GM12878 (cell line): ENCODE data around the gene TANC1. TPM values are rescaled to one million over a fixed set of nuclear protein-coding genes. Genes with fewer than 3 reads are reported as not detected.

Source experiments
- ATAC-seq: fragments of 200-7000 bp; cut with Tn5 transposase; 3 replicates; pipeline ENCODE4 v1.9.1; 2020; ENCODE audit warnings: mild to moderate bottlenecking, moderate library complexity
- BruUV-seq: library from RNA; stranded (reverse); fragments of 400-500 nt; replicated peaks from 2 replicates; lab custom pipeline; 2021; lab: Mats Ljungman, UMichigan
- CTCF ChIA-PET: fragments of 300-600 bp; sonication (Branson Sonifier 250); formaldehyde crosslinking; extraction: SDS; loops from one replicate; lab custom pipeline; 2021; ENCODE audit warnings: inconsistent platforms; lab: Yijun Ruan, JAX
- POLR2A ChIA-PET: fragments of 350-600 bp; formaldehyde crosslinking; extraction: SDS; loops from one replicate; lab custom pipeline; 2021; ENCODE audit warnings: inconsistent platforms; lab: Charles Lee
- RAD21 ChIA-PET: fragments of 300-600 bp; sonication (Branson Sonifier 250); formaldehyde crosslinking; loops from one replicate; lab custom pipeline; 2023; ENCODE audit warnings: antibody characterized with exemption; ENCODE audit not compliant: unreplicated experiment; lab: Charles Lee
- SMC1A ChIA-PET: fragments of 300-600 bp; sonication (Branson Sonifier 250); formaldehyde crosslinking; loops from one replicate; lab custom pipeline; 2023; ENCODE audit not compliant: unreplicated experiment, uncharacterized antibody; lab: Charles Lee
- DNase-seq: peaks from one replicate; pipeline ENCODE4 v3.0.0-alpha.2; 2011; ENCODE audit warnings: low read depth, low spot score
- FAIRE-seq: peaks from 3 replicates; lab custom pipeline; 2011; peaks lifted over from hg19 to GRCh38; lab: Jason Lieb, UNC
- H2AFZ ChIP-seq: 2 replicates; pipeline ENCODE4 v1.6.0; 2011; ENCODE audit warnings: low read depth, low read length, control low read depth; ENCODE audit not compliant: control insufficient read depth
- H3K27ac ChIP-seq: 2 replicates; pipeline ENCODE4 v1.5.1; 2011; ENCODE audit warnings: control low read depth; ENCODE audit not compliant: control insufficient read depth, insufficient read depth
- H3K27me3 ChIP-seq, 2 experiments: replicated peaks in 1 of 2; 2 replicates each; pipeline versions ENCODE4 v1.6.0 to v1.6.1; 2011; ENCODE audit warnings: low read length in 1 of 2; ENCODE audit not compliant: control insufficient read depth in 2 of 2, insufficient read depth in 2 of 2
- H3K36me3 ChIP-seq, 2 experiments: 2 replicates each; pipeline ENCODE4 v1.5.1; 2011; ENCODE audit warnings: low read length in 1 of 2; ENCODE audit not compliant: control insufficient read depth in 2 of 2, insufficient read depth in 2 of 2
- H3K4me1 ChIP-seq: 2 replicates; pipeline ENCODE4 v1.6.1; 2011; ENCODE audit warnings: mild to moderate bottlenecking, low read length, moderate library complexity, mixed read lengths; ENCODE audit not compliant: control insufficient read depth, insufficient read depth
- H3K4me2 ChIP-seq: 2 replicates; pipeline ENCODE4 v1.6.0; 2011; ENCODE audit warnings: control low read depth; ENCODE audit not compliant: control insufficient read depth, insufficient read depth
- H3K4me3 ChIP-seq: fragments of 200-600 bp; sonication (generic); 2 replicates; pipeline ENCODE4 v1.5.1; 2016
- H3K79me2 ChIP-seq: 2 replicates; pipeline ENCODE4 v1.6.0; 2011; ENCODE audit warnings: low read length; ENCODE audit not compliant: control insufficient read depth, insufficient read depth
- H3K9ac ChIP-seq: 2 replicates; pipeline ENCODE4 v1.8.0; 2011; ENCODE audit warnings: low read length, control low read depth, mixed read lengths; ENCODE audit not compliant: control insufficient read depth, insufficient read depth
- H3K9me3 ChIP-seq: replicated peaks from 3 replicates; pipeline ENCODE4 v1.5.1; 2011; ENCODE audit warnings: mild to moderate bottlenecking, low read length; ENCODE audit not compliant: control insufficient read depth, insufficient read depth
- H4K20me1 ChIP-seq: 2 replicates; pipeline ENCODE4 v1.6.0; 2011; ENCODE audit not compliant: control insufficient read depth, insufficient read depth
- CEBPB ChIP-seq, 2 experiments: fragments of 150-350 bp in 1 of 2; IDR thresholded peaks; 2 replicates each; pipeline ENCODE4 v1.6.1; 2012 to 2014; ENCODE audit warnings: low read depth in 2 of 2, low read length in 2 of 2, borderline replicate concordance in 1 of 2, inconsistent platforms in 1 of 2
- EGR1 ChIP-seq, 2 experiments: IDR thresholded peaks; 1 replicate in 1 of 2; 2 replicates in 1 of 2; pipeline ENCODE4 v1.6.1; 2011 to 2012; ENCODE audit warnings: low read depth in 2 of 2, low read length in 2 of 2, borderline replicate concordance in 1 of 2, mild to moderate bottlenecking in 1 of 2, moderate library complexity in 1 of 2
- ETV6 ChIP-seq, 2 experiments: fragments of 450-650 bp in 1 of 2; IDR thresholded peaks in 1 of 2; conservative IDR thresholded peaks in 1 of 2; 2 replicates each; pipeline ENCODE4 v1.6.1; 2014; ENCODE audit warnings: antibody characterized with exemption in 1 of 2, borderline replicate concordance in 1 of 2, low read depth in 1 of 2, mild to moderate bottlenecking in 1 of 2, moderate library complexity in 1 of 2
- EZH2 ChIP-seq: IDR thresholded peaks from 2 replicates; pipeline ENCODE4 v1.6.1; 2012; ENCODE audit warnings: low read depth, mild to moderate bottlenecking, control low read depth, inconsistent platforms, low read length, borderline replicate concordance; ENCODE audit not compliant: control insufficient read depth
- MEF2A ChIP-seq: IDR thresholded peaks from 2 replicates; pipeline ENCODE4 v1.6.1; 2011; ENCODE audit warnings: low read depth, mild to moderate bottlenecking, low read length, moderate library complexity; ENCODE audit not compliant: insufficient read depth
- MEF2B ChIP-seq: fragments of 450-650 bp; IDR thresholded peaks from 2 replicates; pipeline ENCODE4 v1.6.1; 2018; ENCODE audit warnings: mild to moderate bottlenecking, moderate library complexity; ENCODE audit not compliant: partially characterized antibody, poor library complexity, severe bottlenecking
- NFYB ChIP-seq: IDR thresholded peaks from 2 replicates; pipeline ENCODE4 v1.6.1; 2011; ENCODE audit warnings: low read depth, mild to moderate bottlenecking, low read length, improper control_type of control experiment, moderate library complexity; ENCODE audit not compliant: insufficient read depth
- NR2C2 ChIP-seq: IDR thresholded peaks from 2 replicates; pipeline ENCODE4 v1.6.1; 2011; ENCODE audit warnings: borderline replicate concordance, low read depth; ENCODE audit not compliant: control insufficient read depth, insufficient read length
- POLR2AphosphoS5 ChIP-seq: IDR thresholded peaks from 2 replicates; pipeline ENCODE4 v1.6.1; 2011; ENCODE audit warnings: mild to moderate bottlenecking, low read length, inconsistent platforms
- RAD51 ChIP-seq: fragments of 450-650 bp; IDR thresholded peaks from 2 replicates; pipeline ENCODE4 v1.6.1; 2016; ENCODE audit warnings: moderate library complexity, mild to moderate bottlenecking, inconsistent platforms
- RUNX3 ChIP-seq: IDR thresholded peaks from 2 replicates; pipeline ENCODE4 v1.6.1; 2012; ENCODE audit warnings: low read length, inconsistent platforms
- WRNIP1 ChIP-seq: IDR thresholded peaks from 2 replicates; pipeline ENCODE4 v1.6.1; 2011; ENCODE audit warnings: low read depth, low read length, improper control_type of control experiment, borderline replicate concordance
- WGBS: methylation state at CpG from one replicate; pipeline ENCODE4 v1.1.6; 2016; ENCODE audit warnings: low lambda C conversion rate; ENCODE audit not compliant: insufficient replicate concordance, insufficient coverage; ENCODE audit errors: missing lambda C conversion rate; 5-methylcytosine and 5-hydroxymethylcytosine counted together
- in situ Hi-C: fragments of 300-500 bp; cut with MboI; formaldehyde crosslinking; loops from 9 replicates; pipeline ENCODE4 v1.14.3; 2018; ENCODE audit warnings: mixed read lengths
- intact Hi-C: fragments of 100-400 bp; cut with micrococcal nuclease; formaldehyde crosslinking; loops from one replicate; pipeline ENCODE4 v1.14.2; 2022; ENCODE audit not compliant: unreplicated experiment
- polyA plus RNA-seq, 11 experiments: library from polyadenylated mRNA; depleted of rRNA in 4 of 11; unstranded in 6 of 11; stranded (reverse) in 5 of 11; fragments of >200 nt; fragmentation: Nextera tagmentation in 4 of 11; fragmentation: Illumina TruSeq in 1 of 11; extraction: Ambion mirVana in 4 of 11; extraction: Trizol in 1 of 11; gene quantifications; 1 replicate in 1 of 11; 2 replicates in 10 of 11; pipeline versions ENCODE4 v1.2.1 to v1.2.3, GENCODE V29; 2011 to 2016; ENCODE audit warnings: inconsistent platforms in 2 of 11, missing spikeins in 2 of 11, low read depth in 1 of 11
- total RNA-seq, 4 experiments: library from RNA; depleted of rRNA in 3 of 4; stranded (reverse); fragments of >200 nt in 3 of 4; fragmentation: Illumina TruSeq in 1 of 4; extraction: Trizol in 1 of 4; gene quantifications; 2 replicates each; pipeline versions ENCODE4 v1.2.1 to v1.2.3, GENCODE V29; 2013 to 2021
- TF ChIP-seq, protein P1 (sequence below): fragments of 450-650 bp; IDR thresholded peaks from 2 replicates; pipeline ENCODE4 v1.6.1; 2017; ENCODE audit warnings: mild to moderate bottlenecking, moderate library complexity
- TF ChIP-seq, protein P2 (sequence below): fragments of 450-650 bp; IDR thresholded peaks from 2 replicates; pipeline ENCODE4 v1.6.1; 2017; ENCODE audit warnings: low read depth, mild to moderate bottlenecking, moderate library complexity
- TF ChIP-seq, protein P3 (sequence below): IDR thresholded peaks from 2 replicates; pipeline ENCODE4 v1.6.1; 2011; ENCODE audit warnings: borderline replicate concordance, low read depth, mild to moderate bottlenecking, moderate library complexity, mixed read lengths, low read length; ENCODE audit not compliant: insufficient read depth; ENCODE audit errors: extremely low read length

The TANC1 gene
- total and polyA plus RNA-seq, 10 of the 15 experiments (the other 5 are each of a cell fraction or from before 2014, with no cell fraction given), result 0.05 to 5.0 (median 0.34) TPM

GRCh38 chr2:159144776-159145614, 176.6 kb downstream of the TANC1 start:
- intact Hi-C loops, result loop anchor here (5.0 to 10.0 kb wide), 2 partner anchors 57 to 820 kb away; no protein-coding TSS in a partner anchor
- in situ Hi-C loops, result no loop called here
- no peaks in the 10 kb centered on the region for H3K79me2 ChIP-seq
- H3K27me3 ChIP-seq, result no peaks in the 10 kb centered on the region
- ChIA-PET POLR2A (no interaction called here), SMC1A (no interaction called here), RAD21 (no interaction called here), CTCF (no interaction called here)
- peaks cover 12% of the 10 kb centered on the region for H3K4me1 ChIP-seq
- FAIRE-seq (peak; percentile 41), DNase-seq (peak; percentile 47), ATAC-seq (peak; percentile 86)
- no peak overlapping the region for H3K9ac ChIP-seq
- H3K9me3 ChIP-seq, result no peaks in the 10 kb centered on the region
- no TSS peak for BruUV-seq
- peak overlapping the region; percentile 60 for H3K4me2 ChIP-seq
- H4K20me1 ChIP-seq, result no peaks in the 10 kb centered on the region
- no peaks in the 10 kb centered on the region for H3K36me3 ChIP-seq
- WGBS, result 42% methylated on average over 9 of the region's 9 CpGs
- peak overlapping the region; percentile 45 for H2AFZ ChIP-seq
- no peak overlapping the region for H3K27ac ChIP-seq
- H3K4me3 ChIP-seq, result no peak overlapping the region
- TF ChIP-seq EGR1 (IDR thresholded peaks at IDR 0.05; ENCODE audit: borderline replicate concordance in 1 of 2, low read depth in 2 of 2, low read length in 2 of 2) (0 out of 3 replicates have a peak, but pooled peaks of 1 of the 2 experiments have one; percentile 6), MEF2B (peak; percentile 11), EZH2 (no peak), POLR2AphosphoS5 (no peak), CEBPB (IDR thresholded peaks at IDR 0.05; ENCODE audit: borderline replicate concordance in 1 of 2, low read depth in 2 of 2, low read length in 2 of 2) (no peak), ETV6 (conservative IDR thresholded peaks at IDR 0.05 in 1 of 2, IDR thresholded peaks at IDR 0.05 in 1 of 2; ENCODE audit: borderline replicate concordance in 1 of 2, low read depth in 1 of 2) (no peak), RAD51 (peak; percentile 72; the same call in 1 of the 2 replicates), MEF2A (no peak), NFYB (no peak), NR2C2 (no peak), WRNIP1 (no peak), RUNX3 (peak; percentile 83)
- TF ChIP-seq, protein P1, sequence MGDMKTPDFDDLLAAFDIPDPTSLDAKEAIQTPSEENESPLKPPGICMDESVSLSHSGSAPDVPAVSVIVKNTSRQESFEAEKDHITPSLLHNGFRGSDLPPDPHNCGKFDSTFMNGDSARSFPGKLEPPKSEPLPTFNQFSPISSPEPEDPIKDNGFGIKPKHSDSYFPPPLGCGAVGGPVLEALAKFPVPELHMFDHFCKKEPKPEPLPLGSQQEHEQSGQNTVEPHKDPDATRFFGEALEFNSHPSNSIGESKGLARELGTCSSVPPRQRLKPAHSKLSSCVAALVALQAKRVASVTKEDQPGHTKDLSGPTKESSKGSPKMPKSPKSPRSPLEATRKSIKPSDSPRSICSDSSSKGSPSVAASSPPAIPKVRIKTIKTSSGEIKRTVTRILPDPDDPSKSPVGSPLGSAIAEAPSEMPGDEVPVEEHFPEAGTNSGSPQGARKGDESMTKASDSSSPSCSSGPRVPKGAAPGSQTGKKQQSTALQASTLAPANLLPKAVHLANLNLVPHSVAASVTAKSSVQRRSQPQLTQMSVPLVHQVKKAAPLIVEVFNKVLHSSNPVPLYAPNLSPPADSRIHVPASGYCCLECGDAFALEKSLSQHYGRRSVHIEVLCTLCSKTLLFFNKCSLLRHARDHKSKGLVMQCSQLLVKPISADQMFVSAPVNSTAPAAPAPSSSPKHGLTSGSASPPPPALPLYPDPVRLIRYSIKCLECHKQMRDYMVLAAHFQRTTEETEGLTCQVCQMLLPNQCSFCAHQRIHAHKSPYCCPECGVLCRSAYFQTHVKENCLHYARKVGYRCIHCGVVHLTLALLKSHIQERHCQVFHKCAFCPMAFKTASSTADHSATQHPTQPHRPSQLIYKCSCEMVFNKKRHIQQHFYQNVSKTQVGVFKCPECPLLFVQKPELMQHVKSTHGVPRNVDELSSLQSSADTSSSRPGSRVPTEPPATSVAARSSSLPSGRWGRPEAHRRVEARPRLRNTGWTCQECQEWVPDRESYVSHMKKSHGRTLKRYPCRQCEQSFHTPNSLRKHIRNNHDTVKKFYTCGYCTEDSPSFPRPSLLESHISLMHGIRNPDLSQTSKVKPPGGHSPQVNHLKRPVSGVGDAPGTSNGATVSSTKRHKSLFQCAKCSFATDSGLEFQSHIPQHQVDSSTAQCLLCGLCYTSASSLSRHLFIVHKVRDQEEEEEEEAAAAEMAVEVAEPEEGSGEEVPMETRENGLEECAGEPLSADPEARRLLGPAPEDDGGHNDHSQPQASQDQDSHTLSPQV, result no peak
- TF ChIP-seq, protein P2, sequence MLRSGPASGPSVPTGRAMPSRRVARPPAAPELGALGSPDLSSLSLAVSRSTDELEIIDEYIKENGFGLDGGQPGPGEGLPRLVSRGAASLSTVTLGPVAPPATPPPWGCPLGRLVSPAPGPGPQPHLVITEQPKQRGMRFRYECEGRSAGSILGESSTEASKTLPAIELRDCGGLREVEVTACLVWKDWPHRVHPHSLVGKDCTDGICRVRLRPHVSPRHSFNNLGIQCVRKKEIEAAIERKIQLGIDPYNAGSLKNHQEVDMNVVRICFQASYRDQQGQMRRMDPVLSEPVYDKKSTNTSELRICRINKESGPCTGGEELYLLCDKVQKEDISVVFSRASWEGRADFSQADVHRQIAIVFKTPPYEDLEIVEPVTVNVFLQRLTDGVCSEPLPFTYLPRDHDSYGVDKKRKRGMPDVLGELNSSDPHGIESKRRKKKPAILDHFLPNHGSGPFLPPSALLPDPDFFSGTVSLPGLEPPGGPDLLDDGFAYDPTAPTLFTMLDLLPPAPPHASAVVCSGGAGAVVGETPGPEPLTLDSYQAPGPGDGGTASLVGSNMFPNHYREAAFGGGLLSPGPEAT, result no peak
- TF ChIP-seq, protein P3, sequence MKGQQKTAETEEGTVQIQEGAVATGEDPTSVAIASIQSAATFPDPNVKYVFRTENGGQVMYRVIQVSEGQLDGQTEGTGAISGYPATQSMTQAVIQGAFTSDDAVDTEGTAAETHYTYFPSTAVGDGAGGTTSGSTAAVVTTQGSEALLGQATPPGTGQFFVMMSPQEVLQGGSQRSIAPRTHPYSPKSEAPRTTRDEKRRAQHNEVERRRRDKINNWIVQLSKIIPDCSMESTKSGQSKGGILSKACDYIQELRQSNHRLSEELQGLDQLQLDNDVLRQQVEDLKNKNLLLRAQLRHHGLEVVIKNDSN, result peak; percentile 17
